Activated effector memory CD4-positive, alpha-beta T cell treated with anti-CD3 and anti-CD28 coated beads, Interleukin-2, amount 50 U/mL, for 16 hours (primary cell): ENCODE results near the gene RNU1-4.
"Not testable (repeated sequence)": the region's sequence is repeated elsewhere in the genome, so short reads cannot be mapped to it uniquely, and the experiment has no call there.

ENCODE experiments used
- DNase-seq: peaks from one replicate; pipeline ENCODE4 v3.0.0-alpha.2; 2020

RNU1-4 gene

DNA sequence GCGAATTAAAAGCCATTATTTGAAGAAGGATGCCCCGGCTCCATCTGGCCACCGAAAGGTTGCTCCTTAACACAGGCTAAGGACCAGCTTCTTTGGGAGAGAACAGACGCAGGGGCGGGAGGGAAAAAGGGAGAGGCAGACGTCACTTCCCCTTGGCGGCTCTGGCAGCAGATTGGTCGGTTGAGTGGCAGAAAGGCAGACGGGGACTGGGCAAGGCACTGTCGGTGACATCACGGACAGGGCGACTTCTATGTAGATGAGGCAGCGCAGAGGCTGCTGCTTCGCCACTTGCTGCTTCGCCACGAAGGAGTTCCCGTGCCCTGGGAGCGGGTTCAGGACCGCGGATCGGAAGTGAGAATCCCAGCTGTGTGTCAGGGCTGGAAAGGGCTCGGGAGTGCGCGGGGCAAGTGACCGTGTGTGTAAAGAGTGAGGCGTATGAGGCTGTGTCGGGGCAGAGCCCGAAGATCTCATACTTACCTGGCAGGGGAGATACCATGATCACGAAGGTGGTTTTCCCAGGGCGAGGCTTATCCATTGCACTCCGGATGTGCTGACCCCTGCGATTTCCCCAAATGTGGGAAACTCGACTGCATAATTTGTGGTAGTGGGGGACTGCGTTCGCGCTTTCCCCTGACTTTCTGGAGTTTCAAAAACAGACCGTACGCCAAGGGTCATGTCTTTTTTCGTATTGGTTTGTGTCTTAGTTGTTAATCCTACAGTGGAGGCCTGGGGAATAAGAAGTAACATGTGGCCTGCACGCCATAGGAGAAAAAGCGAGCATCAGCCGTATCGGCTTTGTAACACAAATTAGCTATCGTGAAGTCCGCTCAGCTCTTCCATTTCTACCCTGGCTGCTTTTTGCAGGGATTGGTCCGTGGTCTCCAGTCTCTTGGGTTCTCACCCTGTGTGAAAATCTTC lies at the start of gene RNU1-4:
TSS of gene RNU1-4 (plus strand) at position 470 of the 918 bp plus-strand sequence.
- not testable (repeated sequence) for DNase-seq

DNA sequence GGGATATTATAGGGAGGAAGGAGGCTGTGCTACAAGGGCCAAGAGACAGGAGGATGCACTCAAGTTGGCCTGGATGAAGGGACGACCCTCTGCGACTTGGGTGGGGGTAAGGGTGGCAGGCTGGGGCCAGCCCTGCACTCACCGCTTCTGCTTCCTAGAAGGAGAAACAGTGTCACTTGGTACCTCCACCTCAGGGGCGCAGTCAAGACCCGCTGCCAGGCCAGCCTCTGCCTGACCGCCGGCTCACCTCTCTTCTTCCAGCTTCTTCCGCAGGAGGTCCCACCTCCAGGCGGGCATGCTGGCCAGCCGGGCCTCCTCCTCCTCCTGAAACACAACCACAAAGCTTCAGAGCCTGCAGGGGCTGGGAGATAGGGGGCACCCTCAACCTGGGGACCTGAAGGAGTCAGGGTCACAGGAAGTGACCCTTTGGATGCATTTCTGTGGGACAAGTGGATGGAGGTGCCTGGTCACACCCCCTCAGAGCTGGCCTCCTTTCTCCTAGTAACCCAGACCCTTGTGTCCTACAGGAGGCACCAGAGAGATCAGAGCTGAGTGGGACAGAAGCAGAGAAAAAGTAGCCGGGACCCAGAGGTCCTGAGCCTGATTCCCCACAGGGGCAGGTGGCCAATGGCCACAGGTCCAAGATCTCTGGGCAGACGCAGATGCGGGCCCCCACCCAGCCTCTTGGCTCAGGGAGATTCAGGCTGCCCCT lies 49.2 kb upstream of the RNU1-4 start:
- DNase-seq = not testable (repeated sequence)

DNA sequence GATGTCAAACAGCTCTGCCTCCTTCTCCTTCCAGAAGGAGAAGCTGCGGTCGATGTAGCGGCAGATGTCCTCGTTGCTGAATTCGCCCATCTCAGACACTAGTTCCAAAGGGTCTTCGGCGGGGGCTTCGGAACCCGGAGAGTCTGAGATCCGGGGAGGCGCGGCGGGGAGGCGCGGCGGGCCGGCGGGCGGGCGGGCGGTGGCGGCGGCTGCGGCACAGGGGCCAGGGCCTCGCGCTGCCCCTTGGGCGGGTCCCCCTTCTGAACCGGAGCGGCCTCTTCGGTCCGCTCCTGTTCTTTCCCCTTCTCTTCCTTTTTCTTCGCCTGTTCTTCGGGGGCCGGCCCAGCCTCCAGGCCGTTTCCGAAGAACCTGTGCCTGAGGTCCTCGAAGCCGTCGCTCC lies 48.0 kb upstream of the RNU1-4 start:
- DNase-seq = not testable (repeated sequence)

DNA sequence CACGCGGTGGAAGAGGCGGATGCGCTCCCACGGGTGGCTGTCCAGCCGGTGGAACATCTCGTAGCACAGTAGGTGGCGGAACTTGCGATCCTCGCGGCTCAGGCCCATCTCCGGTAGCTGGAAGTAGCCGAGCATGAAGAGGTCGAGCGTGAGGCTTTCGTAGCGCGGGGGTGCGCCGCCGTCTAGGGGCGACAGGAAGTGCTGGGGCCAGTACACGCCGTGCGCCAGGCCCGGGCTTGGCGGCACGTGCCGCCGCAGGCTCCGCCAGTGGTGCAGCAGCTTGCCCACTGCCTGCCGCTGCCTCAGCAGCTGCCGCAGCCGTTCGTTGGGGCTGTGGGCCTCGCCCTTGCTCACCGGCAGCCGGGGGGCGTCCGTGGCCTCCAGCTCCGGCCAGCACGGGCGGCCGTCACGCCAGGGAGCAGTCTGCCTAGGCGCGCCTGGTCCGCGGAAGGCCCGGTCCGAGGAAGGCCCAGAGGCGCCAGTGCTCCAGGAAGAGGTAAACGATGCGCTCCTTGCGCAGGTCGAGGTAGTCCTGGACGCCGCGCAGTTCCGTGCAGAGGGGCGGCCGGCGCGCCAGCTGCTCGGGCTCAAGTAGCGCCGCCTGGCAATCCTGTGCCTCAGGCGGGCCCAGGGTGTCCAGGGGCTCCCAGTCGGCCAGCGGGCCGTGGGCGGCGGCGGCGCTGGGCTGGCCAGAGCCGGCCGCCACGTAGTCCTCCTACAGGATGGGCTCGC lies 47.4 kb upstream of the RNU1-4 start:
- not testable (repeated sequence) for DNase-seq

- not testable (repeated sequence) for DNase-seq
Observed at GRCh38 chr1:16693449-16694307, 46.6 kb upstream of the RNU1-4 start.

- not testable (repeated sequence) for DNase-seq
Observed at GRCh38 chr1:16694308-16694702, 46.0 kb upstream of the RNU1-4 start.

DNA sequence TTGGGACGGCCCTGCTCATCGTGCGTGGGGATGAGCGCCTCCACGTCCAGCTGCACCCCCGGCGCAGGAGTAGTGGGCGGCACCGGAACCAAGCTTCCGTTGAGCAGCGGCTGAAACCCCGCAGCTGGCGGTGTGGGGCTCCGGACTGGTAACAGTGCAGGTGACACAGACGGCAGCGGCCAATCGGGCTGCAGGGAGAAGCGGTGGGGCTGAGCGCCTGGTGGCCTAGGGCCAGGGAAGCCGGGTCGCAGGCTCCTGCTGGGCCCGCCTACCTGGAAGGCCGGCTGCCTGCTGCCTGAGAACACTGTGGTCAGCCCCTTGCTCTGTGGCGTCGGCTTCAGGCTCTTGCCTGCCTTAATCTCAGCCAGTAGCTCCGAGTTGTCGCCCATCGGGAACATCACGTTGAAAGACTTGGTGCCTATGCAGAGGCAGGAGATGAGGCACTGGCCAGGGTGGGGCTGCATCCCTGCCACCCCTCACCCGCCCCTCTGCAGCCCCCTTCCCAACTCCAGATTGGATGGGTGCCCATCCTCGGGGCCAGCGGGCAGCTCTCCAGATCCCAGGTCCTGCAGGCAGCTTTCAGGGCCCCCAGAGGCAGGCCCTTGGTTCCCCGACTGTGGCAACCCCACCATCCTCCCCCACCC lies 43.7 kb upstream of the RNU1-4 start:
- not testable (repeated sequence) for DNase-seq

GRCh38 chr1:16697152-16697551 lies 43.2 kb upstream of the RNU1-4 start:
- DNase-seq = not testable (repeated sequence)

GRCh38 chr1:16699440-16699839 lies 40.9 kb upstream of the RNU1-4 start:
- not testable (repeated sequence) for DNase-seq

DNA sequence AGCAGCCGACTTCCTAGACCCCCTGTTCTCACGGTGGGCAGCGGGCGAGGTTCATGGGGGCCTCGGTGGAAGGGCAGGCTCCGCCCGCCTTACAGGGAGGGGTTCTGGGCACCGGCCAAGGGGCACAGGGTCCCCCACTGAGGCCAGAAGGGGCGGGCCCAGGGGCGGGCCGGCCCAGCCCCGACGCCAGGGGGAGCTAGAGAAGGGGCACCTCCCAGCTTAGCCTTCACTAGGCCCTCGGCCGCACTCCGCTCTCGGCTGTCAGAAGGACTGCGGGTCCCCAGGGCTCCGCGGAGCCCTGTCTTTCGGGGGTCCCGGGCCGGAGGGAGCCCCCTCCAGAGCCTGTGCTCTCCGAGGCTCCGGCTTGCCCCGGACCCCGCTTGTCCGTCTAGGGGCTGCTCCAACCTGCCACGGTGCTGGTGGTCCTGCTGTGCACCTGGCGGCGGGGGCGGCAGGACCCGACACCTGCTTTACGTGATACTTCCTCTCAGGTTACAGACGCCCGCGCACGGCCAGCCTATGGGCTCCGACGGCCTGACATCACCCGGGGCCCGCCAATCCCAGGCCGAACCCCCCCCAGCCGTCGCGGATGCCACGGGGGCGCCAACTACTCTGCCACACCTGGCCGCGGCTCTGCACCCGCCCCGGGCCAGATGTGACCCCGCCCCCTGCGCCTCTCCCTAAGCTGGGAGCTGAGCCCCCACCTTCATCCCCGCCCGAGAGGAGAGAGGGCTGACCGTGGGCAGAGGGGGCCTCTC lies 40.0 kb upstream of the RNU1-4 start:
- DNase-seq = not testable (repeated sequence)

DNA sequence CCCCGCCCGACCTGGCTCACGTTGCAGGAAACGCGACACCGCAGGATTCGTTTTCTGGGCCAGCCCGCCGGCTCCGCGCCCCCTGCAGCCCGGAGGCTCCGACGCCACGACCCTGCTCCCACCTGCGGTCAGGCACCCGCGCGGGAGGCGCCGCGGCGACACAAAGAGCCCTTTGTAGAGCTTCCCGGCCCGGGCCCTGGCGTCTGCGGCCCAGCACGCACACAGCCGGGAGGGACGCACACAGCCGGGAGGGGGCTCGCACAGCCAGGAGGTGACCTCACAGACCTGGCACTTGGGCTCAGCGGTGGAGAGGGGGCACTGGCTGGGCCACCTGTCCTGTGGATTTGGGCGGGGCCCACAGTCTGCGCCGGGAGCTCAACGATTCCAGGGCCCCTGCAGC lies 39.1 kb upstream of the RNU1-4 start:
- DNase-seq = not testable (repeated sequence)

- DNase-seq = not testable (repeated sequence)
Observed at GRCh38 chr1:16702280-16702679, 38.0 kb upstream of the RNU1-4 start.

DNA sequence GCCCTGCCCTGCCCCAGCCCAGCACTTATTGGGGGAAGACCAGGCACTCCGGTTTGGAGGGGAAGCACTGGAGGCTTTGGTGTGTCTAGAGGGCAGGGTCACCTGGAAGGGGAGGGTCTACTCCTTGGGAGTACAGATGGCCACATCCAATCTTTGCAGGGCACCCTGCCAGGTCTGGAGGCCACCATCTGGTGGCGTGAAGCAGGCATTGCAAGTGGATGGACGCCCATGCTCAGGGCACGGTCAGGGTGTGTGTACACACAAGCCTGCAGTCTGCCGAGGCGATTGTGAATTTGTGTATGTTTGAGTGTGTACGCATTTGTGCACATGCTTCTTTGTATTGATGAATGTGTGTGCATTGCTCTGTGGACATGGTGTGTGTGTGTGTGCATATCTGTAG lies 37.2 kb upstream of the RNU1-4 start:
- not testable (repeated sequence) for DNase-seq

- not testable (repeated sequence) for DNase-seq
Observed at GRCh38 chr1:16703602-16704001, 36.7 kb upstream of the RNU1-4 start.

GRCh38 chr1:16704076-16704475 lies 36.2 kb upstream of the RNU1-4 start:
- not testable (repeated sequence) for DNase-seq

DNA sequence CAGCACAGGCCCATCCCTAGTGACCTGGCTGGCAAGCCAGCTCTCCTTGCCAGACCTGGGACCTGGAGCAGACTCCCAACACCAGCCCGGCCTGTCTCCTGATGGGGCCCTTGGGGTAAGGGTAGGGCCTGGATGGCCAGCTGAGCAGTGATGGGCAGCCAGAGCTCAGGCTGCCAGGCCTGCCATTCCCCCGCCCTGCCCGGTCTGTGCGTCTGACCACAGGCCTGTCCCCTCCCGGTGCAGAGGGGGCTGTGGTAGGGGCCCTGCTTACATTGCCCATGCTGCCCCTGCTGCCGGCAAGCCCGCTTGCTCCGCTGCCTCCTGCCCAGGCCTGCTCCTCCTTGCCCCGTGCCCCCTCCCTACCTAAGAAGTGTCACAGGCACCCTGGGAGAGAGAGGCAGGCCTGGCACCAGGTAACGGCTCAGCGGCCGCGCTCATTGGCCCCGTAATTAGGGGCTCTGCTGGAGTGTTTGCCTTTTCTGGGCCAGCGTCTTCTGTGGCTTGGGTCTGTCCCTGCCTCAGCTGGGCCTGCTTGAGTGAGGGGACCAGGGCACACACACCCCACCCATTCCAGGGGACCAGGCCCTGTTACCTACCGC lies 35.7 kb upstream of the RNU1-4 start:
- DNase-seq = not testable (repeated sequence)

DNA sequence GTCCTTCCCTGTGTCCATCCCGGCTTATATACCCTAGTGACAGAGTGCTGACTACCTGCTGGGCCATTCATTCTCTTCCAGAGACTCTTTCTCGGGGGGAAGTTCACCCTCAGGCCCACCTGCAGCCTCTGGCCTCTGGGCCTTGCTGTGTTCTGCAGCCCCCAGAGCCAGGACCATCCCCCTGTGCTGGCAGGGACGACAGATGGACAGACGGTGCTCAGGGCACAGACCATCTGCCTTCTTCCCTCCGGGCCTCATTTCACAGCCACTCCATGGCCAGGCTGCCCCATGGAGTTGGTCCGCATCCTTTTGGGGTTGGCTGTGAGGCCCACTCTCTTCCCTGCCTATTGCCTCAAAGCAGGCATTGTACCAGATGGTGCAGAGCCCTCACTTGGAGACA lies 34.0 kb upstream of the RNU1-4 start:
- DNase-seq = not testable (repeated sequence)

DNA sequence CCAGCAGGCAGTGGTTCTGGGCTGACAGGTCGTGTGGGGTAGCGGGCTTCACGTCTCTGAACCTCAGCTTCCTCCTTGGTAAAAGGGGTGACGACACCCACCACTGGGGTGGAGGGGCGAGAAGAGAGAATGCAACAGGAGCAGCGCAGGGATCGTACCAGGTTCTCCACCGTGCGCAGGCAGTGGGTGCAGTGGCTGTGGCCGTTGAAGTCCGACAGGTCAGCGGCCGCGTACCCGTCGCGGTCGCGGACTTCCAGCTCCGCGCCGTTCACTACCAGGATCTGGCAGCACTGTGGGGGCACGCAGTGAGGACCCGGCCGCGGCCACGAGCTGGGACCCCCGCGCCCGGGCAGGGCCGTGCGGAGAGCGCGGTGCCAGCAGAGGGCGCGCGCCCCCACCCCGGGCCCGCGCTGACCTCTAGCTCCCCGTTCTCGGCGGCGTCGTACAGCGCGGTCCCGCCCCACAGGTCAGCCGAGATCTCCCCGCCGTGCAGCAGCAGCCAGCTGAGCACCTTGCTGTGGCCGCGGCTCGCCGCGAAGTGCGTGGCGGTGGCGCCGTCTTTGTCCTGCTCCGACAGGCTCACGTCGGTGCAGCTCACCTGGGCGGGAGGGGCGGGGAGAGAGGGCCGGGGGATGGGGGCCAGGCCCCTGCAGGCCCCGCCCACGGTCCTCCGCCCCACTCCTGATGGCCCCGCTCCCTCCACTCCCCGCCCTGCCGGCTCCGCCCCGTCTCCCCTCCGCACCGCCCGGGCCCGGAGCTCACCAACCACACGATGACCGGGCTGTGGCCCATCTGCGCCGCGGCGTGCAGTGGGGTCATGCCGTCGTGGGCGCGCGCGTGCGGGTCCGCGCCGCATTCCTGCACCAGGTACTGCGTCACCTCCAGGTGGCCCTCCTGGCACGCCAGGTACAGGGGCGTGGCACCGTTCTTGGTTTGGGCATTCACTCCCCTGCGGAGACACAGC lies 32.9 kb upstream of the RNU1-4 start:
- DNase-seq = not testable (repeated sequence)

DNA sequence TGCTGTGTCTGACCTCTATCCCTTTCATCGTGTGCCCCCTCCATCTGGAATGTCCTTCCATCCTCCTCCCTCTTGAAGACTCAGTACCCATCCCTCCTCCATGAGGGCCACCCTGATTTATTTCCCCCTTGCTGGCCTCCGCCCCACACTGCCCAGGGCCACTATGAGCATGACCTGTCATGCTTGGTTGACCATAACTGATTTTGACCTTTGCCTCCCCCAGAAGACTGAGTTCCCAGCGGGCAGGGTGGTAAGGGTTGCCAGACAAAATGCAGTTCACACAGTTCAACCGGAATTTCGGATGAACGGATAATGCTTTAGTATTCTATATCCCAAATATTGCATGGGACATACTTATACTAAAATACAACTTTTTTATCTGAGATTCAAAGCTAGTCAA lies 31.6 kb upstream of the RNU1-4 start:
- DNase-seq = not testable (repeated sequence)
